ENCODE measurements around the gene ATP10A. TPM values are rescaled to one million over a fixed set of nuclear protein-coding genes. Genes with fewer than 3 reads are reported as not detected.

The ATP10A gene
- total RNA-seq, 4 donors from 2014 or later = 1.4 to 10.0 (median 3.6) TPM

DNA sequence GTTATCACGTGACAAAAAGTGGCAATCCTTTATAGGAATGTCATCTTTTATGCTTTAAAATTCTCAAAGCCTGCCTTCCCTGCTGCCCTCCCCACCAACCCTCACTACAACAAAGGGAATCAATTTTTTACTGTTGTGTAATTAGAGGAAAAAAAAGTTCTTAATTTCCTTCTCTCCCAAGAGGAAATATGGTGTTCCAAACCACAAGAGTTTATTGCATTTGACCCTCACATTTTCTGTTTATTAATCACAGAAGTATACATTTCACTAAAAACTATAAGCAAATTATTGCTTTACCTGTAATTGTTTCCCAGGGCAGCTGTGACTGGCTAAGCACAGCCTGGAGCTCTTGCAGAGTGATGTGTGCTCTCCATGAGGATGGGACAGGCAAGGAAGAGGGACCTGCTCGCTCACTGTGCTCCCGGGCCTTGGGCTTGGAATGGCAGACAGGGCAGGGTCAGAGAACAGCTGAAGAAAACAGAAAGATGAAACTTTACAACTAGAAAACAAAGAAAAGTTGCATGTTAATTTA lies 31.3 kb upstream of the ATP10A start:
- in situ Hi-C loops (cut with MboI; ENCODE audit: low pct_ligation_motif_present in 1 of 4, low pct_unique_long_range_greater_than_20kb in 1 of 4, low sequenced_read_pairs in 3 of 4) (loop anchor here in 1 of 4 donors (25.0 kb wide), 1 partner anchor 93 kb away; no protein-coding TSS in a partner anchor), intact Hi-C loops (cut with DNase I; ENCODE audit: low total_unique reads) (no loop called here)
- no peak for TF ChIP-seq POLR2A (IDR thresholded peaks at IDR 0.05)
- no peak for TF ChIP-seq POLR2AphosphoS5 (IDR thresholded peaks at IDR 0.05)
- TF ChIP-seq, protein P1, sequence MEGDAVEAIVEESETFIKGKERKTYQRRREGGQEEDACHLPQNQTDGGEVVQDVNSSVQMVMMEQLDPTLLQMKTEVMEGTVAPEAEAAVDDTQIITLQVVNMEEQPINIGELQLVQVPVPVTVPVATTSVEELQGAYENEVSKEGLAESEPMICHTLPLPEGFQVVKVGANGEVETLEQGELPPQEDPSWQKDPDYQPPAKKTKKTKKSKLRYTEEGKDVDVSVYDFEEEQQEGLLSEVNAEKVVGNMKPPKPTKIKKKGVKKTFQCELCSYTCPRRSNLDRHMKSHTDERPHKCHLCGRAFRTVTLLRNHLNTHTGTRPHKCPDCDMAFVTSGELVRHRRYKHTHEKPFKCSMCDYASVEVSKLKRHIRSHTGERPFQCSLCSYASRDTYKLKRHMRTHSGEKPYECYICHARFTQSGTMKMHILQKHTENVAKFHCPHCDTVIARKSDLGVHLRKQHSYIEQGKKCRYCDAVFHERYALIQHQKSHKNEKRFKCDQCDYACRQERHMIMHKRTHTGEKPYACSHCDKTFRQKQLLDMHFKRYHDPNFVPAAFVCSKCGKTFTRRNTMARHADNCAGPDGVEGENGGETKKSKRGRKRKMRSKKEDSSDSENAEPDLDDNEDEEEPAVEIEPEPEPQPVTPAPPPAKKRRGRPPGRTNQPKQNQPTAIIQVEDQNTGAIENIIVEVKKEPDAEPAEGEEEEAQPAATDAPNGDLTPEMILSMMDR (IDR thresholded peaks at IDR 0.05) = no peak
- TF ChIP-seq EP300 (IDR thresholded peaks at IDR 0.05; ENCODE audit: low read depth) = no peak
- H3K4me1 ChIP-seq = peaks cover 0 to 5% (median 0%) of the 10 kb centered on the region in 4 donors
- no peaks in the 10 kb centered on the region for H3K36me3 ChIP-seq
- WGBS, 2 donors (ENCODE audit: low coverage in 1 of 2) = 85 to 87% methylated on average over 3 of the region's 3 CpGs
- DNase-seq = no peak
- H3K27me3 ChIP-seq = no peaks in the 10 kb centered on the region
- H3K27ac ChIP-seq = no peak overlapping the region
- no peaks in the 10 kb centered on the region for H3K9me3 ChIP-seq
- H3K4me3 ChIP-seq = no peak overlapping the region

DNA sequence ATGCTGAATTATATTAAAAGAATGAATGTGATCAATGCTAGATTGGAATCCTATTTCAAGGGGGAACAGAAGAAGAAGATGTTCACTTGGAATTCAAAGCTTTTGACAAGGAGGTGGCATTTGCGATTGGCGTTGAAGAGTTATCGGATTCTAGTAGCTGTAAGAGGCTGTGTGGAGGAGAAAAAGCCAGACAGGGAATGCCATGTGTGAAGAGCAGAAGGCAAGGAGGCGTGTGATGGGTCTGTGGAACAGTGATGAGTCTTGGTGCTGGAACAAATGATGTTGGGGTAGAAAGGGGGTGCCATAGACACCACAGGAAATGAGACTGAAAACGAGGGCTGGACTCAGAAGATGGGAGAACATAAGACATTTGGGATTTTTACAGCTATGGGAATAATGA lies 30.5 kb upstream of the ATP10A start:
- Histone ChIP-seq H3K9me3 (no peaks in the 10 kb centered on the region), H3K27me3 (no peaks in the 10 kb centered on the region), H3K36me3 (no peaks in the 10 kb centered on the region), H3K27ac (no peak overlapping the region), H3K4me3 (no peak overlapping the region), H3K4me1 (peaks cover 0 to 5% (median 0%) of the 10 kb centered on the region in 4 donors)
- in situ Hi-C loops (cut with MboI; ENCODE audit: low pct_ligation_motif_present in 1 of 4, low pct_unique_long_range_greater_than_20kb in 1 of 4, low sequenced_read_pairs in 3 of 4) (loop anchor here in 1 of 4 donors (25.0 kb wide), 1 partner anchor 94 kb away; no protein-coding TSS in a partner anchor), intact Hi-C loops (cut with DNase I; ENCODE audit: low total_unique reads) (no loop called here)
- WGBS, 2 donors (ENCODE audit: low coverage in 1 of 2) = 73 to 78% methylated on average over 2 to 5 of the region's 5 CpGs
- DNase-seq = no peak
- no peak for TF ChIP-seq POLR2AphosphoS5 (IDR thresholded peaks at IDR 0.05)
- no peak for TF ChIP-seq POLR2A (IDR thresholded peaks at IDR 0.05)
- TF ChIP-seq, protein P1 (IDR thresholded peaks at IDR 0.05) = no peak
- no peak for TF ChIP-seq EP300 (IDR thresholded peaks at IDR 0.05; ENCODE audit: low read depth)

DNA sequence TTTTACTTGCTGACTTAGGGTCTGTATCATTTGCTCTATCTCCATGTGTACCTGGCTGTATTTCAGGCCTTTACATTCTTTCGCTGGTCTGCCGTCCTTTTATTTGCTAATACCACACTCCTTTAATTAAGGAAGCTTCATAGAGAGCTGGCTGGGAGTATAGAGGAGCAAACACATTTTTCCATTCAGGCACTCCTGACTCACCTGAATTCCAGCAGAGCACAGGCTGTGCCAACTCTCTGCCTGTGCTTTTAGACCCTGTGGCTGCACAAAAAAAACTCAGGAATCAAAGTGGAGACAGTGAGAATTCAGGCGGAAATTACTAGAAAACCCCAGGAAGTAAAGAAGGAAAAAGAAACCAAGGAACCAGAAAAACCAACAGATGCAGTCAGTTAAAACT lies 29.0 kb upstream of the ATP10A start:
- in situ Hi-C loops (cut with MboI; ENCODE audit: low pct_ligation_motif_present in 1 of 4, low pct_unique_long_range_greater_than_20kb in 1 of 4, low sequenced_read_pairs in 3 of 4) = loop anchor here in 1 of 4 donors (25.0 kb wide), 1 partner anchor 95 kb away; no protein-coding TSS in a partner anchor
- Histone ChIP-seq H3K36me3 (no peaks in the 10 kb centered on the region), H3K4me3 (no peak overlapping the region), H3K9me3 (no peaks in the 10 kb centered on the region), H3K27me3 (no peaks in the 10 kb centered on the region), H3K27ac (no peak overlapping the region), H3K4me1 (peaks cover 0 to 5% (median 0%) of the 10 kb centered on the region in 4 donors)
- TF ChIP-seq POLR2A (IDR thresholded peaks at IDR 0.05) (no peak), POLR2AphosphoS5 (IDR thresholded peaks at IDR 0.05) (no peak), EP300 (IDR thresholded peaks at IDR 0.05; ENCODE audit: low read depth) (no peak)
- DNase-seq = no peak
- intact Hi-C loops (cut with DNase I; ENCODE audit: low total_unique reads) = no loop called here
- WGBS, 2 donors (ENCODE audit: low coverage in 1 of 2) = 58 to 77% methylated on average over 2 to 3 of the region's 3 CpGs

DNA sequence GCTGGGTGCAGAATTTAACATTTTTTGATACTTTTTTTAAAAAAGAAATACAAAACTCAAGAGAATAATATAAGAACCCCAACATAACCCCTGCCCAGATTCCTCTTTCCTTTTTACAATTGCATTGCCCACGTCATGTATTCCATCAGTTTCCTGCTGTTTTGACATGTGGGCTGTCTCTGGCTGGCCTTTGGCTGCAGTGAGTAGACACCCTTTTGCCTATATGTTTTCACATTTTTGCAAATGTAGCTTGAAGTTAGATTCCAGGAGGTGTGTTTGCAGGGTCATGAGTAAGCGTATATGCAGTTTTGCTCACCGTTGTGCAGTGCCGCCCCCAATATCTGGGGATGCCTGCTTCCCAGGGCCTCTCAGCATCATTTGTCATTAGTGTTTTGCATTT lies 28.0 kb upstream of the ATP10A start:
- in situ Hi-C loops (cut with MboI; ENCODE audit: low pct_ligation_motif_present in 1 of 4, low pct_unique_long_range_greater_than_20kb in 1 of 4, low sequenced_read_pairs in 3 of 4) (loop anchor here in 1 of 4 donors (25.0 kb wide), 1 partner anchor 96 kb away; no protein-coding TSS in a partner anchor), intact Hi-C loops (cut with DNase I; ENCODE audit: low total_unique reads) (no loop called here)
- DNase-seq = no peak
- H3K4me1 ChIP-seq = peaks cover 0 to 5% (median 0%) of the 10 kb centered on the region in 4 donors
- WGBS, 2 donors (ENCODE audit: low coverage in 1 of 2) = 70 to 79% methylated on average over 3 to 4 of the region's 4 CpGs
- no peaks in the 10 kb centered on the region for H3K27me3 ChIP-seq
- TF ChIP-seq, protein P1 (IDR thresholded peaks at IDR 0.05) = no peak
- no peak for TF ChIP-seq POLR2A (IDR thresholded peaks at IDR 0.05)
- no peak for TF ChIP-seq EP300 (IDR thresholded peaks at IDR 0.05; ENCODE audit: low read depth)
- no peak for TF ChIP-seq POLR2AphosphoS5 (IDR thresholded peaks at IDR 0.05)
- H3K9me3 ChIP-seq = no peaks in the 10 kb centered on the region
- H3K27ac ChIP-seq = peak overlapping the region in 3 of 4 donors; percentile 2 to 50 (median 41)
- no peaks in the 10 kb centered on the region for H3K36me3 ChIP-seq
- no peak overlapping the region for H3K4me3 ChIP-seq
